Transverse colon (tissue), 4 donors: ENCODE measurements around the gene REEP5. TPM values are rescaled to one million over a fixed set of nuclear protein-coding genes. Genes with fewer than 3 reads are reported as not detected.

Experiments
- DNase-seq: peaks from one replicate; pipeline ENCODE4 v3.0.0-alpha.2; 2019
- H3K27ac ChIP-seq, 4 donors: fragments of 200-600 bp; sonication (generic); 2 replicates each; pipeline ENCODE4 v1.5.1; 2016 to 2018; ENCODE audit warnings: inconsistent platforms in 4 of 4
- H3K27me3 ChIP-seq: fragments of 200-600 bp; sonication (generic); 2 replicates; pipeline ENCODE4 v1.5.1; 2017; ENCODE audit warnings: inconsistent platforms
- H3K36me3 ChIP-seq, 4 donors: fragments of 200-600 bp; sonication (generic); 2 replicates each; pipeline ENCODE4 v1.5.1; 2017 to 2019; ENCODE audit warnings: inconsistent platforms in 4 of 4
- H3K4me1 ChIP-seq, 4 donors: fragments of 200-600 bp; sonication (generic); 2 replicates each; pipeline ENCODE4 v1.5.1; 2017 to 2020; ENCODE audit warnings: inconsistent platforms in 4 of 4
- H3K4me3 ChIP-seq, 4 donors: fragments of 200-600 bp; sonication (generic); 1 replicate in 1 of 4; 2 replicates in 3 of 4; pipeline versions ENCODE4 v1.5.1 to v1.6.1; 2017 to 2019; ENCODE audit warnings: inconsistent platforms in 4 of 4
- H3K9me3 ChIP-seq, 2 donors: fragments of 200-600 bp; sonication (generic); 2 replicates each; pipeline ENCODE4 v1.5.1; 2017 to 2019; ENCODE audit warnings: inconsistent platforms in 2 of 2
- EP300 ChIP-seq: sonication (generic); formaldehyde crosslinking; IDR thresholded peaks from one replicate; pipeline ENCODE4 v1.6.1; 2017; ENCODE audit warnings: antibody characterized with exemption, low read depth
- POLR2A ChIP-seq: fragments of 450-650 bp; IDR thresholded peaks from one replicate; pipeline ENCODE4 v1.6.1; 2016; ENCODE audit warnings: antibody characterized with exemption, mild to moderate bottlenecking, moderate library complexity
- POLR2AphosphoS5 ChIP-seq, 3 donors: sonication (generic); formaldehyde crosslinking; IDR thresholded peaks; one replicate each; pipeline ENCODE4 v1.6.1; 2016; ENCODE audit warnings: antibody characterized with exemption in 3 of 3
- WGBS, 2 donors: methylation state at CpG; one replicate each; pipeline ENCODE4 v1.1.5; 2018; ENCODE audit warnings: low coverage in 1 of 2; 5-methylcytosine and 5-hydroxymethylcytosine counted together
- in situ Hi-C, 4 donors: fragments of 200-750 bp; cut with MboI; loops; one replicate each; pipeline versions ENCODE4 v1.15.0 to v1.15.1; 2017; ENCODE audit warnings: low sequenced_read_pairs in 3 of 4, low pct_ligation_motif_present in 1 of 4, low pct_unique_long_range_greater_than_20kb in 1 of 4
- intact Hi-C: fragments of 100-400 bp; cut with DNase I; formaldehyde crosslinking; loops from one replicate; pipeline ENCODE4 v1.15.1; 2023; ENCODE audit warnings: low total_unique reads
- total RNA-seq, 4 donors: library from RNA; depleted of rRNA; stranded (reverse); fragments of >200 nt; gene quantifications; one replicate each; pipeline ENCODE4 v1.1.0, GENCODE V29; 2016
- TF ChIP-seq, protein P1 (sequence below), 5 experiments: fragments of 200-600 bp in 3 of 5; fragments of 450-650 bp in 2 of 5; sonication (generic) in 3 of 5; IDR thresholded peaks; 1 replicate in 2 of 5; 2 replicates in 3 of 5; pipeline ENCODE4 v1.5.1; 2016 to 2017; ENCODE audit warnings: antibody characterized with exemption in 5 of 5, inconsistent platforms in 3 of 5, mild to moderate bottlenecking in 2 of 5, moderate library complexity in 1 of 5

The REEP5 gene
- total RNA-seq, 4 donors from 2014 or later, result 15.7 to 63.5 (median 56.4) TPM

GRCh38 chr5:112866739-112867138 lies 55.3 kb downstream of the REEP5 start:
- Histone ChIP-seq H3K36me3 (peaks cover 0 to 59% (median 10%) of the 10 kb centered on the region in 4 donors), H3K27me3 (no peaks in the 10 kb centered on the region), H3K9me3 (no peaks in the 10 kb centered on the region), H3K4me3 (no peak overlapping the region), H3K27ac (no peak overlapping the region), H3K4me1 (peaks cover 0 to 28% (median 14%) of the 10 kb centered on the region in 4 donors)
- TF ChIP-seq, protein P1, sequence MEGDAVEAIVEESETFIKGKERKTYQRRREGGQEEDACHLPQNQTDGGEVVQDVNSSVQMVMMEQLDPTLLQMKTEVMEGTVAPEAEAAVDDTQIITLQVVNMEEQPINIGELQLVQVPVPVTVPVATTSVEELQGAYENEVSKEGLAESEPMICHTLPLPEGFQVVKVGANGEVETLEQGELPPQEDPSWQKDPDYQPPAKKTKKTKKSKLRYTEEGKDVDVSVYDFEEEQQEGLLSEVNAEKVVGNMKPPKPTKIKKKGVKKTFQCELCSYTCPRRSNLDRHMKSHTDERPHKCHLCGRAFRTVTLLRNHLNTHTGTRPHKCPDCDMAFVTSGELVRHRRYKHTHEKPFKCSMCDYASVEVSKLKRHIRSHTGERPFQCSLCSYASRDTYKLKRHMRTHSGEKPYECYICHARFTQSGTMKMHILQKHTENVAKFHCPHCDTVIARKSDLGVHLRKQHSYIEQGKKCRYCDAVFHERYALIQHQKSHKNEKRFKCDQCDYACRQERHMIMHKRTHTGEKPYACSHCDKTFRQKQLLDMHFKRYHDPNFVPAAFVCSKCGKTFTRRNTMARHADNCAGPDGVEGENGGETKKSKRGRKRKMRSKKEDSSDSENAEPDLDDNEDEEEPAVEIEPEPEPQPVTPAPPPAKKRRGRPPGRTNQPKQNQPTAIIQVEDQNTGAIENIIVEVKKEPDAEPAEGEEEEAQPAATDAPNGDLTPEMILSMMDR (IDR thresholded peaks at IDR 0.05), result no peak
- no peak for TF ChIP-seq EP300
- TF ChIP-seq POLR2AphosphoS5 (IDR thresholded peaks at IDR 0.05), result no peak
- no peak for TF ChIP-seq POLR2A
- intact Hi-C loops (no loop called here), in situ Hi-C loops (no loop called here)
- DNase-seq, result no peak
- WGBS, 2 donors, result 82 to 100% methylated on average over 1 to 2 of the region's 2 CpGs

- peaks cover 0 to 54% (median 10%) of the 10 kb centered on the region in 4 donors for H3K36me3 ChIP-seq
- no peaks in the 10 kb centered on the region for H3K9me3 ChIP-seq
- in situ Hi-C loops (no loop called here), intact Hi-C loops (no loop called here)
- no peaks in the 10 kb centered on the region for H3K27me3 ChIP-seq
- H3K27ac ChIP-seq, result no peak overlapping the region
- peaks cover 0 to 33% (median 18%) of the 10 kb centered on the region in 4 donors for H3K4me1 ChIP-seq
- no peak for TF ChIP-seq POLR2A
- TF ChIP-seq, protein P1 (IDR thresholded peaks at IDR 0.05), result no peak
- TF ChIP-seq POLR2AphosphoS5 (IDR thresholded peaks at IDR 0.05), result no peak
- no peak for TF ChIP-seq EP300
- no peak overlapping the region for H3K4me3 ChIP-seq
- 91 to 97% methylated on average over 3 of the region's 3 CpGs for WGBS, 2 donors
- no peak for DNase-seq
Observed at GRCh38 chr5:112865128-112865527, 56.9 kb downstream of the REEP5 start.

DNA sequence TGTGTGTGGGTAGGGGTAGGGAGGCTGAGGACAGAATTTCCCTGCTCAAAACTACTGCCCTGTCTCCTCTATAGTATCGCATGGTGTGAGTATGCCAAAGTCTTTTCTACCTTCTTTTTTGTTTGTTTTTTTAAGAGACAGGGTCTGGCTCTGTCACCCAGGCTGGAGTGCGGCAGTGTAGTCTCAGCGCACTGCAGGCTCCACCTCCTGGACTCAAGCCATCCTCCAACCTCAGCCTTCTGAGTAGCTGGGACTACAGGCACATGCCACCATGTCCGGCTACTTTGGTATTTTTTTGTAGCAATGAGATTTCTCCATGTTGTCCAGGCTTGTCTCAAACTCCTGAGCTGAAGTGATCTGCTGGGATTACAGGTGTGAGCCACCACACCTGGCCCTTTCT lies 58.5 kb downstream of the REEP5 start:
- in situ Hi-C loops, result no loop called here
- Histone ChIP-seq H3K27me3 (no peaks in the 10 kb centered on the region), H3K4me3 (no peak overlapping the region), H3K9me3 (no peaks in the 10 kb centered on the region), H3K4me1 (peaks cover 0 to 33% (median 18%) of the 10 kb centered on the region in 4 donors), H3K27ac (no peak overlapping the region), H3K36me3 (peaks cover 0 to 43% (median 9%) of the 10 kb centered on the region in 4 donors)
- intact Hi-C loops, result loop anchor here (1.0 kb wide), 1 partner anchor 39 kb away; no protein-coding TSS in a partner anchor
- WGBS, 2 donors, result 88 to 90% methylated on average over 4 of the region's 4 CpGs
- TF ChIP-seq POLR2AphosphoS5 (IDR thresholded peaks at IDR 0.05), result no peak
- no peak for TF ChIP-seq POLR2A
- TF ChIP-seq, protein P1 (IDR thresholded peaks at IDR 0.05), result no peak
- TF ChIP-seq EP300, result no peak
- DNase-seq, result no peak

GRCh38 chr5:112862085-112862484 lies 59.9 kb downstream of the REEP5 start:
- in situ Hi-C loops (no loop called here), intact Hi-C loops (no loop called here)
- TF ChIP-seq, protein P1 (IDR thresholded peaks at IDR 0.05), result no peak
- TF ChIP-seq POLR2AphosphoS5 (IDR thresholded peaks at IDR 0.05) (no peak), POLR2A (no peak), EP300 (no peak)
- Histone ChIP-seq H3K27ac (peak overlapping the region; percentile 86 to 92 (median 90)), H3K27me3 (no peaks in the 10 kb centered on the region), H3K4me1 (peaks cover 0 to 33% (median 18%) of the 10 kb centered on the region in 4 donors), H3K4me3 (peak overlapping the region; percentile 67 to 98 (median 88)), H3K36me3 (peaks cover 0 to 29% (median 4%) of the 10 kb centered on the region in 4 donors), H3K9me3 (no peaks in the 10 kb centered on the region)
- 54 to 66% methylated on average over 6 to 9 of the region's 9 CpGs for WGBS, 2 donors
- no peak for DNase-seq
